CD14-positive monocyte (primary cell): ENCODE measurements around the gene ANGPTL4. TPM values are rescaled to one million over a fixed set of nuclear protein-coding genes. Genes with fewer than 3 reads are reported as not detected.

Experiments
- DNase-seq, 3 donors: peaks; one replicate each; pipeline ENCODE4 v3.0.0-alpha.2; 2011 to 2022
- H2AFZ ChIP-seq: 2 replicates; pipeline ENCODE4 v1.6.0; 2012; ENCODE audit warnings: mild to moderate bottlenecking, low read depth, low read length, inconsistent platforms; ENCODE audit not compliant: insufficient read depth, poor library complexity, severe bottlenecking
- H3K27ac ChIP-seq, 2 donors: 1 replicate in 1 of 2; 2 replicates in 1 of 2; pipeline ENCODE4 v1.5.1; 2012 to 2013; ENCODE audit warnings: low read length in 2 of 2, control low read depth in 1 of 2, inconsistent platforms in 1 of 2, low read depth in 1 of 2, mild to moderate bottlenecking in 1 of 2
- H3K27me3 ChIP-seq, 2 donors: one replicate each; pipeline versions ENCODE4 v1.6.0 to v1.6.1; 2011 to 2013; ENCODE audit warnings: low read length in 2 of 2; ENCODE audit not compliant: control insufficient read depth in 2 of 2, insufficient read depth in 2 of 2
- H3K36me3 ChIP-seq, 2 donors: replicated peaks in 1 of 2; 1 replicate in 1 of 2; 2 replicates in 1 of 2; pipeline versions ENCODE4 v1.5.1 to v1.6.1; 2012 to 2013; ENCODE audit warnings: low read length in 2 of 2, control low read depth in 1 of 2, inconsistent platforms in 1 of 2, mild to moderate bottlenecking in 1 of 2; ENCODE audit not compliant: insufficient read depth in 2 of 2, control insufficient read depth in 1 of 2
- H3K4me1 ChIP-seq, 2 donors: 1 replicate in 1 of 2; 2 replicates in 1 of 2; pipeline versions ENCODE4 v1.5.1 to v1.6.1; 2012 to 2013; ENCODE audit warnings: low read length in 2 of 2, control low read depth in 1 of 2, inconsistent platforms in 1 of 2, mild to moderate bottlenecking in 1 of 2, moderate library complexity in 1 of 2; ENCODE audit not compliant: insufficient read depth in 2 of 2, control insufficient read depth in 1 of 2
- H3K4me2 ChIP-seq: replicated peaks from 2 replicates; pipeline ENCODE3; 2012; ENCODE audit warnings: low read length, moderate library complexity, mild to moderate bottlenecking; ENCODE audit not compliant: poor library complexity, severe bottlenecking; ENCODE audit errors: extremely low read depth
- H3K4me3 ChIP-seq, 3 experiments: fragments of 200-600 bp in 1 of 3; sonication (generic) in 1 of 3; replicated peaks in 1 of 3; 1 replicate in 2 of 3; 2 replicates in 1 of 3; pipeline ENCODE4 v1.5.1; 2011 to 2013; ENCODE audit warnings: low read length in 3 of 3, mild to moderate bottlenecking in 3 of 3, control low read depth in 2 of 3, low read depth in 2 of 3, inconsistent platforms in 1 of 3, moderate library complexity in 1 of 3
- H3K79me2 ChIP-seq: 2 replicates; pipeline ENCODE4 v1.6.0; 2012; ENCODE audit warnings: mild to moderate bottlenecking, control low read depth, inconsistent platforms, low read length, moderate library complexity; ENCODE audit not compliant: insufficient read depth
- H3K9ac ChIP-seq: 2 replicates; pipeline ENCODE4 v1.6.0; 2017; ENCODE audit warnings: low read length, mild to moderate bottlenecking; ENCODE audit not compliant: insufficient read depth, poor library complexity, severe bottlenecking
- H3K9me3 ChIP-seq, 2 donors: replicated peaks in 1 of 2; 1 replicate in 1 of 2; 2 replicates in 1 of 2; pipeline versions ENCODE4 v1.5.1 to v1.6.1; 2012 to 2013; ENCODE audit warnings: low read length in 2 of 2, control low read depth in 1 of 2; ENCODE audit not compliant: control insufficient read depth in 1 of 2, insufficient read depth in 1 of 2
- H4K20me1 ChIP-seq: 2 replicates; pipeline ENCODE4 v1.6.0; 2012; ENCODE audit warnings: mild to moderate bottlenecking, low read length, control low read depth, moderate library complexity; ENCODE audit not compliant: insufficient read depth
- H3K27ac Mint-ChIP-seq, 7 donors: one replicate each; pipeline ENCODE4 v1.8.0; 2020; ENCODE audit warnings: mild to moderate bottlenecking in 7 of 7, mixed read lengths in 7 of 7, moderate library complexity in 6 of 7, inconsistent platforms in 2 of 7
- H3K27me3 Mint-ChIP-seq, 3 donors: one replicate each; pipeline ENCODE4 v1.8.0; 2021 to 2022; ENCODE audit warnings: low read depth in 3 of 3, mild to moderate bottlenecking in 3 of 3, mixed read lengths in 3 of 3, moderate library complexity in 3 of 3, inconsistent platforms in 1 of 3
- H3K36me3 Mint-ChIP-seq, 2 donors: one replicate each; pipeline ENCODE4 v1.8.0; 2020; ENCODE audit warnings: mixed read lengths in 2 of 2, inconsistent platforms in 1 of 2, mild to moderate bottlenecking in 1 of 2
- H3K4me1 Mint-ChIP-seq: one replicate; pipeline ENCODE4 v1.8.0; 2020; ENCODE audit warnings: mild to moderate bottlenecking, mixed read lengths
- H3K4me3 Mint-ChIP-seq, 2 donors: one replicate each; pipeline ENCODE4 v1.8.0; 2020; ENCODE audit warnings: mild to moderate bottlenecking in 2 of 2, mixed read lengths in 2 of 2, moderate library complexity in 1 of 2
- H3K9me3 Mint-ChIP-seq, 7 donors: one replicate each; pipeline ENCODE4 v1.8.0; 2020 to 2022; ENCODE audit warnings: mixed read lengths in 7 of 7, mild to moderate bottlenecking in 6 of 7, moderate library complexity in 6 of 7, inconsistent platforms in 2 of 7
- CTCF ChIP-seq: fragments of 200-600 bp; IDR thresholded peaks from one replicate; pipeline ENCODE4 v1.8.0; 2022; ENCODE audit warnings: antibody characterized with exemption, mild to moderate bottlenecking
- WGBS: methylation state at CpG from one replicate; pipeline ENCODE4 v1.1.5; 2013; ENCODE audit warnings: missing lambda C conversion rate; ENCODE audit not compliant: insufficient coverage; 5-methylcytosine and 5-hydroxymethylcytosine counted together
- intact Hi-C, 2 donors: fragments of 100-400 bp; cut with micrococcal nuclease; formaldehyde crosslinking; loops; one replicate each; pipeline versions ENCODE4 v1.15.0 to v1.15.1; 2023
- polyA plus RNA-seq, 3 donors: library from polyadenylated mRNA; depleted of rRNA in 1 of 3; unstranded in 2 of 3; stranded (reverse) in 1 of 3; fragments of 300-500 nt in 2 of 3; fragments of >200 nt in 1 of 3; fragmentation: Illumina TruSeq in 2 of 3; gene quantifications; 1 replicate in 2 of 3; 2 replicates in 1 of 3; pipeline ENCODE4 v1.2.3, GENCODE V29; 2012 to 2021

Gene ANGPTL4
- polyA plus RNA-seq, 3 donors, result not detected

GRCh38 chr19:8399681-8400188 is 35.8 kb downstream of the ANGPTL4 start:
- WGBS, result 98% methylated on average over 29 of the region's 34 CpGs
- H3K4me2 ChIP-seq, result no peak overlapping the region
- Mint-ChIP-seq H3K36me3 (peaks cover 51 to 80% of the 10 kb centered on the region in 2 donors), H3K9me3 (no peaks in the 10 kb centered on the region), H3K4me3 (no peak overlapping the region), H3K27me3 (peaks cover 0 to 1% (median 0%) of the 10 kb centered on the region in 3 donors), H3K27ac (peak overlapping the region in 2 of 7 donors; percentile 46 to 54), H3K4me1 (peaks cover 2% of the 10 kb centered on the region)
- H3K27ac ChIP-seq, result no peak overlapping the region
- intact Hi-C loops, result loop anchor here in 1 of 2 donors (5.0 kb wide), 1 partner anchor 42 kb away; no protein-coding TSS in a partner anchor
- no peak overlapping the region for H3K4me3 ChIP-seq
- DNase-seq, result no peak
- no peak overlapping the region for H3K9ac ChIP-seq
- peaks cover 35 to 56% of the 10 kb centered on the region in 2 donors for H3K36me3 ChIP-seq
- peaks cover 47% of the 10 kb centered on the region for H3K79me2 ChIP-seq
- H3K9me3 ChIP-seq, result no peaks in the 10 kb centered on the region
- H4K20me1 ChIP-seq, result peaks cover 56% of the 10 kb centered on the region
- H3K4me1 ChIP-seq, result no peaks in the 10 kb centered on the region
- TF ChIP-seq CTCF, result no peak
- H3K27me3 ChIP-seq, result no peaks in the 10 kb centered on the region
- no peak overlapping the region for H2AFZ ChIP-seq

- Histone ChIP-seq H3K9ac (no peak overlapping the region), H2AFZ (no peak overlapping the region), H3K9me3 (no peaks in the 10 kb centered on the region), H3K4me1 (no peaks in the 10 kb centered on the region), H3K79me2 (peaks cover 25% of the 10 kb centered on the region), H3K27ac (no peak overlapping the region), H3K4me2 (no peak overlapping the region), H3K4me3 (no peak overlapping the region), H3K27me3 (no peaks in the 10 kb centered on the region), H4K20me1 (peaks cover 33% of the 10 kb centered on the region), H3K36me3 (peaks cover 40 to 65% of the 10 kb centered on the region in 2 donors)
- TF ChIP-seq CTCF, result no peak
- H3K4me1 Mint-ChIP-seq, result no peaks in the 10 kb centered on the region
- 99% methylated on average over 13 of the region's 21 CpGs for WGBS
- no peaks in the 10 kb centered on the region for H3K9me3 Mint-ChIP-seq
- no peak for DNase-seq
- H3K27me3 Mint-ChIP-seq, result peaks cover 0 to 1% (median 0%) of the 10 kb centered on the region in 3 donors
- H3K4me3 Mint-ChIP-seq, result no peak overlapping the region
- peaks cover 48 to 71% of the 10 kb centered on the region in 2 donors for H3K36me3 Mint-ChIP-seq
- peak overlapping the region in 1 of 7 donors; percentile 50 for H3K27ac Mint-ChIP-seq
- intact Hi-C loops, result no loop called here
These were observed 38.0 kb downstream of the ANGPTL4 start for GRCh38 chr19:8401981-8402411.
